Thymus (tissue), 11 donors: ENCODE measurements around the gene CD86. TPM values are rescaled to one million over a fixed set of nuclear protein-coding genes. Genes with fewer than 3 reads are reported as not detected.
"Not testable (repeated sequence)": the region's sequence is repeated elsewhere in the genome, so short reads cannot be mapped to it uniquely, and the experiment has no call there.

ENCODE experiments used
- DNase-seq, 9 donors: peaks; one replicate each; pipeline ENCODE4 v3.0.0-alpha.2; 2013; ENCODE audit warnings: low spot score in 9 of 9, low read depth in 6 of 9, missing footprints in 1 of 9
- H3K27ac ChIP-seq, 2 donors: one replicate each; pipeline ENCODE4 v1.5.1; 2013; ENCODE audit warnings: control low read depth in 1 of 2, low read depth in 1 of 2, low read length in 1 of 2, mild to moderate bottlenecking in 1 of 2, moderate library complexity in 1 of 2
- H3K27me3 ChIP-seq, 2 donors: one replicate each; pipeline ENCODE4 v1.5.1; 2013; ENCODE audit warnings: low read length in 1 of 2; ENCODE audit not compliant: control insufficient read depth in 2 of 2, insufficient read depth in 1 of 2
- H3K36me3 ChIP-seq, 2 donors: one replicate each; pipeline ENCODE4 v1.5.1; 2013; ENCODE audit warnings: low read length in 1 of 2, mild to moderate bottlenecking in 1 of 2, moderate library complexity in 1 of 2; ENCODE audit not compliant: control insufficient read depth in 2 of 2, insufficient read depth in 2 of 2
- H3K4me1 ChIP-seq, 2 donors: one replicate each; pipeline ENCODE4 v1.5.1; 2013; ENCODE audit warnings: low read length in 2 of 2; ENCODE audit not compliant: control insufficient read depth in 2 of 2, insufficient read depth in 2 of 2
- H3K4me3 ChIP-seq, 2 donors: one replicate each; pipeline ENCODE4 v1.5.1; 2013; ENCODE audit warnings: low read length in 2 of 2, control low read depth in 1 of 2, mild to moderate bottlenecking in 1 of 2
- H3K9me3 ChIP-seq, 2 donors: one replicate each; pipeline ENCODE4 v1.5.1; 2013; ENCODE audit warnings: low read length in 1 of 2, mild to moderate bottlenecking in 1 of 2; ENCODE audit not compliant: control insufficient read depth in 2 of 2, insufficient read depth in 1 of 2
- WGBS: extraction: QIAGEN DNeasy Blood & Tissue Kit; methylation state at CpG from one replicate; pipeline ENCODE4 v1.1.7; 2013; 5-methylcytosine and 5-hydroxymethylcytosine counted together
- polyA plus RNA-seq: library from polyadenylated mRNA; stranded (reverse); fragments of 200-250 nt; gene quantifications from one replicate; pipeline ENCODE4 v1.2.3, GENCODE V29; 2013
- total RNA-seq: library from RNA; stranded (reverse); fragments of 120-200 nt; gene quantifications from one replicate; pipeline ENCODE4 v1.2.4, GENCODE V29; 2013
- donor health status: healthy.

CD86 gene
- total and polyA plus RNA-seq, 2 donors: 13.8 to 18.0 TPM

- WGBS: 94% methylated on average over 2 of the region's 2 CpGs
- Histone ChIP-seq H3K36me3 (no peaks in the 10 kb centered on the region), H3K4me1 (no peaks in the 10 kb centered on the region)
Observed at GRCh38 chr3:122151480-122151879, 96.3 kb downstream of the CD86 start.

GRCh38 chr3:122164983-122165382 is 109.8 kb downstream of the CD86 start:
- H3K27me3 ChIP-seq, H3K27ac ChIP-seq, H3K4me1 ChIP-seq, H3K36me3 ChIP-seq, DNase-seq, H3K9me3 ChIP-seq, H3K4me3 ChIP-seq: not testable (repeated sequence)
- WGBS: 96% methylated on average over 21 of the region's 31 CpGs

More at GRCh38 chr3:122151480-122151879, 96.3 kb downstream of the CD86 start:
- no peak overlapping the region for H3K4me3 ChIP-seq
- no peaks in the 10 kb centered on the region for H3K27me3 ChIP-seq
- DNase-seq: no peak
- H3K9me3 ChIP-seq: peaks cover 2 to 16% of the 10 kb centered on the region in 2 donors
- H3K27ac ChIP-seq: no peak overlapping the region

- H3K27me3 ChIP-seq: no peaks in the 10 kb centered on the region
- H3K9me3 ChIP-seq: peaks cover 0 to 3% of the 10 kb centered on the region in 2 donors
- H3K4me1 ChIP-seq: no peaks in the 10 kb centered on the region
- DNase-seq: no peak
- no peak overlapping the region for H3K27ac ChIP-seq
- H3K4me3 ChIP-seq: no peak overlapping the region
- H3K36me3 ChIP-seq: no peaks in the 10 kb centered on the region
Observed at GRCh38 chr3:122167630-122168029, 112.5 kb downstream of the CD86 start.

- Histone ChIP-seq H3K27me3 (no peaks in the 10 kb centered on the region), H3K27ac (no peak overlapping the region), H3K4me1 (no peaks in the 10 kb centered on the region), H3K9me3 (peaks cover 0 to 3% of the 10 kb centered on the region in 2 donors), H3K36me3 (no peaks in the 10 kb centered on the region), H3K4me3 (no peak overlapping the region)
- 95% methylated on average over 3 of the region's 3 CpGs for WGBS
- no peak for DNase-seq
Observed at GRCh38 chr3:122168044-122168443, 112.9 kb downstream of the CD86 start.

- Histone ChIP-seq H3K4me3 (no peak overlapping the region), H3K4me1 (no peaks in the 10 kb centered on the region), H3K9me3 (peaks cover 0 to 3% of the 10 kb centered on the region in 2 donors), H3K27ac (no peak overlapping the region), H3K27me3 (no peaks in the 10 kb centered on the region), H3K36me3 (no peaks in the 10 kb centered on the region)
- no peak for DNase-seq
- WGBS: 97% methylated on average over 3 of the region's 3 CpGs
Observed at GRCh38 chr3:122169911-122170310, 114.7 kb downstream of the CD86 start.

Other genes starting within 250 kb of the CD86 start
- gene IQCB1, start 220.3 kb upstream of the CD86 start, total RNA-seq: 24.6 TPM
- gene IQCB1, start 220.3 kb upstream of the CD86 start, polyA plus RNA-seq: 29.1 TPM
- 13.6 TPM for gene EAF2, start 220.2 kb upstream of the CD86 start, total RNA-seq
- gene EAF2, start 220.2 kb upstream of the CD86 start, polyA plus RNA-seq: 18.0 TPM
- 1.0 TPM for gene SLC15A2, start 161.0 kb upstream of the CD86 start, total RNA-seq
- gene SLC15A2, start 161.0 kb upstream of the CD86 start, polyA plus RNA-seq: 3.2 TPM
- 0.76 TPM for gene ILDR1, start 33.1 kb upstream of the CD86 start, total RNA-seq
- 2.1 TPM for gene ILDR1, start 33.1 kb upstream of the CD86 start, polyA plus RNA-seq
- 0.09 TPM for gene CASR, start 128.3 kb downstream of the CD86 start, total RNA-seq
- gene CASR, start 128.3 kb downstream of the CD86 start, polyA plus RNA-seq: 0.43 TPM